Measurements from ENCODE around the gene ERICH6.

GRCh38 chr3:150682824-150683223 is 20.9 kb downstream of the ERICH6 start:
- TF ChIP-seq EZH2phosphoT487 (IDR thresholded peaks at IDR 0.05; ENCODE audit: borderline replicate concordance, low read length): no peak
- TF ChIP-seq CTCF (conservative IDR thresholded peaks at IDR 0.05; ENCODE audit: low read depth, low read length): no peak
- no peak for TF ChIP-seq EZH2 (IDR thresholded peaks at IDR 0.05; ENCODE audit: low read length, unreplicated experiment)

All from PC-3 (cell line).